ENCODE measurements around the gene CTNNA1.
"Not testable (repeated sequence)": the region's sequence is repeated elsewhere in the genome, so short reads cannot be mapped to it uniquely, and the experiment has no call there.

CTNNA1 gene

DNA sequence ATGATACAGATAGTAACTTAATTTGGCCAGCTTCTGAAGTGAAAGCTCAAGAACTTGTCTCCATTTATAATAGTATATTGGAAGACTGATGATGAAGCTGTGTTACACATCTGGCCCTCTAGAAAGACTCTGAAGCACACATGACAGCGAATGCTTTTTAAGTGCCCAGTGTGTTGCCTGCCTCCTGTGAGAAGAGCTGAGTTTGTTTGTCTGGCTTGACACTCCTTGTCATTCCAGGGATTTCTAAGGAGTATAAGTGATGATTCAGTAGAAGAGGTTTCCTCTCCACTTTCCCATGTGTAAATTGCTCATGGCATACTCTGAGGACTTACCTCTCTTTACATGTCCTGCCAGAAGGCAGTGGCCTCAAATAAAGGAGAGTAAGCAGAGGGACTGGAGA lies 152.3 kb downstream of the CTNNA1 start:
- DNase-seq: no peak

- no peak for DNase-seq
Observed at GRCh38 chr5:138909734-138910133, 156.5 kb downstream of the CTNNA1 start.

GRCh38 chr5:138910546-138911185 lies 157.4 kb downstream of the CTNNA1 start:
- no peak for DNase-seq

GRCh38 chr5:138911441-138911840 lies 158.2 kb downstream of the CTNNA1 start:
- no peak for DNase-seq

GRCh38 chr5:138912093-138912492 lies 158.9 kb downstream of the CTNNA1 start:
- no peak for DNase-seq

DNA sequence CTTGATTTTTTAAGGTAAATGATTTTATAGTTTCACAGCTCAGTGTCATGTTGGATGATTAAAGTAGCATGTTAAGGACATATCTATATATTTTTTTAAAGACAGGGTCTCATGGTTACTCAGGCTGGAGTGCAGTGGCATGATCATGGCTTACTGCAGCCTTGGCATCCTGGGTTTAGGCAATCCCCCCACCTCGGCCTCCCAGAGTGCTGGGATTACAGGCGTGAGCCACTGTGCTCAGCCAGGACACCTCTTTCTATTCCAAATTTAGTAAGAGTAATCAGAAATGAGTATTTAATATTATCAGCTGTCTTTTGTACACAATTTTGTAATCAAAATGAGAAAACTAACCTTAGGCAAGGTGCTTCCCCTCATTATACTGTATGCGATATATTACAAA lies 160.5 kb downstream of the CTNNA1 start:
- no peak for DNase-seq

DNA sequence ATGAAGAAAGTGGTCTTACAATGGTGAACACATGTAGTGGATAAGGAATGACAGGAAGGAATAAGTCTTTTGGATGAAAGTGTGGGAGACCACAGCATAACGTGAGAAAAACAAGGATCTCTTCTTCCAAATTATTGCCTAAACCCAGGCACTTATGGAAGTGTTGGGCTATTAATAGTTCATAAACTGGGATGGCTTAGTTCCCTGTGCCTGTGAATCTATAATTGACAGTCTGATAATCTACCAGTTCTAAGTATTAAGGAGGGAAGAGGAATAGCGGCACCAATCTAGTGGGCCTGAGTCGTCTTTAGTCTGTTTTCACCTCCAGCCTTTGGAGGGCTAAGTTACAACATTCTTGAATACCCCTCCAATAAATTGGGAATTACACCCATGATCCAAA lies 161.1 kb downstream of the CTNNA1 start:
- DNase-seq: no peak

DNA sequence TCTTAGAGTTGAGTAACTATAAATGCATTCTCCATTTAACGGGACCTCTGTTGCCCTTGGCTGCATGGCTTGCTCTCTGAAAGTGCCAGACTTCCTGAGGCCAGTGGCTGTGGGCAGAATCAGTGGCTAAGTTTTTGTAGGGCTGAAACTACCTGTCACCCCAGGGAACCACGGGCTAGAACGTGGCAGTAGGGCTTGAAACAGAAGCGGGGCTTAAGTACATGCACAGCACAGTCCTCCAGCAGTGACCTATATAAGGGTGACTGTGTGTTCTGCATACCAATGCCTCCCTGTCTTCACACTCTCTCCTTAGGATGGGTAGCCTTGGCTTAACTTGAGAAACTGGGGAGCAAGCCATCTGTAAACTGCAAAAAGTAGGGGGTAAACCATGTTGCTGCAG lies 165.5 kb downstream of the CTNNA1 start:
- DNase-seq: no peak

DNA sequence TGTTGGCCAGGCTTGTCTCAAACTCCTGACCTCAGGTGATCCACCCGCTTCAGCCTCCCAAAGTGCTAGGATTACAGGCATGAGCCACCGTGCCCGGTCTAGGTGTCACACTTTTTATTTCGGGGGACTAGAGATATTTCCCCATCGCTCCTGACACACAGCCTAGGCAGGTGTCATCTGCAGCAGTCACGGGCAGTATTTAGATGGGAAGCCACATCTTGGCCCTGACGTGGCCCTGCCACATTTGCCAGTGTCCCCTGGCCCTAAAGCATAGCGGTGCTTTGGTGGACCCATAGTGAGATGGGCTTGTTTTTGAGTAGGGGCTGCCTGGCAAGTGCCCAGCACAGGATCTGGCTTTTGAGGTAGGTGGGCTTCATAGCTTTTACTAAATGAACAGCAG lies 167.0 kb downstream of the CTNNA1 start:
- no peak for DNase-seq

DNA sequence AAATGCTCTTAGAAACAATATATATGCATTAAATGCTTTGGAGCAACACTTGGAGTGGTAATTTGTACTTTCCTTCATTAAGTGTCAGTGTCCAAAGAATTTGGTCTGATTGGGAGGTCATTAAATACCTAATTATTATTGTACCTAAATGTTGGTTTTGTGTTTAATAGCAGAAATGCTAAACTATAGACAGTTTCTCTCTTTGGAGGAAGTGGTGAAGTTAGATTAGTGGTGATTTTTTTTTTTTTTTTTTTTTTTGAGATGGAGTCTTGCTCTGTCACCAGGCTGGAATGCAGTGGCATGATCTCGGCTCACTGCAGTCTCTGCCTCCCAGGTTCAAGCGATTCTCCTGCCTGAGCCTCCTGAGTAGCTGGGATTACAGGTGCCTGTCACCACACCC lies 168.1 kb downstream of the CTNNA1 start:
- not testable (repeated sequence) for DNase-seq

DNA sequence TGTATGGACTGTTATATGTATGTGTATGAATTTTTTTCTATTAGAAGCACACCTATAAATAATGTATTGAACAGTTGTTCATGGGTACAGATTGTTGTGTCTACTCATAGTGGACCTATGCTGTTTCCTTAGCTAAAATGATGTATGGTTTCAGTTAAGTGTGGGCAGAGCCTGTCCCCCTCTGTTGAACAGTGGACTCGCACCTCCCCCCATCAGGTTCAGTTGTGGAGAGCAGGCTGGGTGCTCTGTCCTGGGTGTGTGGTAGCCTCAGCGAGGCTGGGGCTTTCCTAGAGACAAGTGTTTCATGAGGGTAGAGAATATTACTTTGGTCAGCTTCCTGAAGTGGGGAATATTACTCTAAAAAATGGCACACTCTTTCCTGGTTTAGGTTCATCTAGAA lies 169.3 kb downstream of the CTNNA1 start:
- no peak for DNase-seq

GRCh38 chr5:138925090-138925635 lies 171.9 kb downstream of the CTNNA1 start:
- no peak for DNase-seq

DNA sequence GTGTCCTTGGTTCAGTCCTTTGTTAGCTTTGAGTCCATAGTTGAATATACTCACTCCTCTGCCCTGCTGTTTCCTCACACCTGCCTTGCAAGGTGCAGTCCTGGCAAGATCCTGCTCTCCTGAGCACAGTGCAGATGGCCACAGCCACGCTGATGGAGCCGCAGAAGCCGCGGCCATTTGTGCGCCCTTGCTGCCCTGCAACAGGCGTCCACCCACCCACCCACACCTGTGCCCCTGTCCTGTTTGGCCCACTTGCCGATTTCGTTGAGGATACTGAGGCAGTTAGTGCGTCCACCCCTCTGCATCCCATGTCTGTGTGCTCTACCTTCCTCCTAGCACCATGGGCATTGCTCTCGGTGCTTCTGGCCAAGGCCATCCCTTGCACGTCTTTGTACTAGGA lies 173.0 kb downstream of the CTNNA1 start:
- DNase-seq: no peak

GRCh38 chr5:138926688-138927448 lies 173.6 kb downstream of the CTNNA1 start:
- no peak for DNase-seq

DNA sequence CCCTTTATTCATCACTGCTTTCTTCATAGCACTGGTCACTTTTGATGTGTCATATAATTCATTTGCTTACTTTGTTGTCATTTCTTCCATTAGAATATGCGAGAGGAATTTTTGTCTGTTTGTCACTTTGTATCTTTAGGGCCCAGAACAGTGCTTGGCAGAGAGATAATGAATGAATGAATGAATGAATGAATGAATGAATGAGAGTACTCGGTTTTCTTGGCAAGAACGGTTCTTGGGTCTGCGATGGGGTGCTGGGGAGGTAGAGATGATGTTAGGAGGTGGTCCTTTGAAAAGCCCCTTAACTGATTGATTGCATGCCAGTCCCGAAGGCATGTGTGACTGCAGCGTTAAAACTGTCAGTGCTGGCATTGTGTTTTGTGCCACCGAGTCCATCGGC lies 174.3 kb downstream of the CTNNA1 start:
- no peak for DNase-seq

- DNase-seq: no peak
Observed at GRCh38 chr5:138927979-138928378, 174.8 kb downstream of the CTNNA1 start.

- no peak for DNase-seq
Observed at GRCh38 chr5:138929571-138929955, 176.3 kb downstream of the CTNNA1 start.

DNA sequence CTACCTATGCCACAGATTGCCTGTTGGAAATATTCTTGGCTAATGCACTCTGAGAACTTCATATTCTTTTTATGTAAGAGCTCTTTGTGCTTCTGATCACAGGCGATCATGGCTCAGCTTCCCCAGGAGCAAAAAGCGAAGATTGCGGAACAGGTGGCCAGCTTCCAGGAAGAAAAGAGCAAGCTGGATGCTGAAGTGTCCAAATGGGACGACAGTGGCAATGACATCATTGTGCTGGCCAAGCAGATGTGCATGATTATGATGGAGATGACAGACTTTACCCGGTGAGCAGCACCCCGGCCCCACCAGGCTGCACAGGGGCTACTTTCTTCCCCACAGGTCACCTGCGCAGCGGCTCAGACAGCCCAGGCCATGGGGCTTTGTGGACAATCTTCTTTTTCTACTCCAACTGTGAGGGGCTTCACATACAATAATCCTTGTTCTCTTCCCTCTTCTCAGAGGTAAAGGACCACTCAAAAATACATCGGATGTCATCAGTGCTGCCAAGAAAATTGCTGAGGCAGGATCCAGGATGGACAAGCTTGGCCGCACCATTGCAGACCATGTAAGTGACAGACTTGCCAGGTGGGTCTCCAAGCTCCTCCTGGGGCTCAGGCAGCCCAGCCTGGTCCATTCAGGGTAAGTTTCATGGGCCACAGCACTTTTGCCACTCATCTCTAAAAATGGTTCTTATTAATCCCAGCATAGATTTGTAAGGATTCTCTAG lies 177.3 kb downstream of the CTNNA1 start:
- DNase-seq: no peak

- DNase-seq: no peak
Observed at GRCh38 chr5:138932171-138932810, 179.1 kb downstream of the CTNNA1 start.

DNA sequence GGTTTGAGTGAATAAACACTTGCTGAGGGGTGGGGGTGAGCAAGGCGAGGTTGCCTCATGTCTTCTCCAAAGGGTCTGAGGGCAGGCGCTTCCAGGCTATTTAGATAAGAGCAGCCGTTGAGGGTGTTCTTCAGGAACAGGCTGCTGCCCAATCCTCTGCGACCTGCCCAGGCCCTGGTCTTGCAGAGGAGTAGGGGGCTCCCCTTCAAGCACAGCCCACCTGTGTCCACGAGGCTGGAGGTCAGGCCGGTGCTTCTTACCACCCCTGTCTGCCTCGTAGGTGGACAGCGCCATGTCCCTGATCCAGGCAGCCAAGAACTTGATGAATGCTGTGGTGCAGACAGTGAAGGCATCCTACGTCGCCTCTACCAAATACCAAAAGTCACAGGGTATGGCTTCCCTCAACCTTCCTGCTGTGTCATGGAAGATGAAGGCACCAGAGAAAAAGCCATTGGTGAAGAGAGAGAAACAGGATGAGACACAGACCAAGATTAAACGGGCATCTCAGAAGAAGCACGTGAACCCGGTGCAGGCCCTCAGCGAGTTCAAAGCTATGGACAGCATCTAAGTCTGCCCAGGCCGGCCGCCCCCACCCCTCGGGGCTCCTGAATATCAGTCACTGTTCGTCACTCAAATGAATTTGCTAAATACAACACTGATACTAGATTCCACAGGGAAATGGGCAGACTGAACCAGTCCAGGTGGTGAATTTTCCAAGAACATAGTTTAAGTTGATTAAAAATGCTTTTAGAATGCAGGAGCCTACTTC lies 180.5 kb downstream of the CTNNA1 start:
- DNase-seq: no peak

DNA sequence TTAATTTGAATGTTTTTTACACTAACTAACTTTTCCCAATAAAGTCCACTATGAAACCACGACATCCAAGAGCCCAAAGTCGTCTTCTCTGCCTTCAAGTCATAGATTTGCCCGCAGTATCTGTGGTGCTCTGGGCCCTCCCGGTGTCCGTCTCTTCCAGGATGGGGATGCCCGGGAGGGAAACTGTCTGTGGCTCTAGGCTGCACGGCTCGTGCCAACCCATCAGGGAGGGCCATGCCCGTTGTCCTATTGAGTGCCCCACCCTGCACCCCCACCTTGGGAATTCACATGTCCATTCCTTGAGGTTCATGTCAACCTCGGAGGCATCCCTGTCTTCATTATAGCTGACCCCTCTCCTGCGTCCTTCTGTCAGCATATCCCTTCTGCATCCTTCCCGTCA lies 181.7 kb downstream of the CTNNA1 start:
- no peak for DNase-seq

- DNase-seq: no peak
Observed at GRCh38 chr5:138935466-138935865, 182.2 kb downstream of the CTNNA1 start.

Measured in CD4-positive, alpha-beta T cell treated with Interferon gamma for 1 hour (primary cell).